Stimulated activated CD4-positive, alpha-beta T cell treated with anti-CD3 and anti-CD28 coated beads, Interleukin-4, amount 100 ng/mL, for 48 hours (primary cell): ENCODE measurements around the gene TSPAN12.

Experiments used
- DNase-seq, 2 donors: peaks; one replicate each; pipeline ENCODE4 v3.0.0-alpha.2; 2020; ENCODE audit warnings: low read depth in 2 of 2

TSPAN12 gene

GRCh38 chr7:120843109-120843508, 14.8 kb downstream of the TSPAN12 start:
- no peak for DNase-seq

- DNase-seq: no peak
Measured at GRCh38 chr7:120842121-120842621, 15.8 kb downstream of the TSPAN12 start.

- no peak for DNase-seq
Measured at GRCh38 chr7:120841608-120842007, 16.3 kb downstream of the TSPAN12 start.

GRCh38 chr7:120838281-120838682, 19.7 kb downstream of the TSPAN12 start:
- DNase-seq: no peak

- no peak for DNase-seq
Measured at GRCh38 chr7:120837599-120837998, 20.3 kb downstream of the TSPAN12 start.

GRCh38 chr7:120836556-120837115, 21.3 kb downstream of the TSPAN12 start:
- no peak for DNase-seq

- DNase-seq: no peak
Measured at GRCh38 chr7:120834726-120835125, 23.2 kb downstream of the TSPAN12 start.

GRCh38 chr7:120833546-120833945, 24.4 kb downstream of the TSPAN12 start:
- DNase-seq: no peak

- no peak for DNase-seq
Measured at GRCh38 chr7:120832803-120833202, 25.1 kb downstream of the TSPAN12 start.

- no peak for DNase-seq
Measured at GRCh38 chr7:120831260-120831659, 26.7 kb downstream of the TSPAN12 start.

GRCh38 chr7:120829487-120829886, 28.5 kb downstream of the TSPAN12 start:
- DNase-seq: no peak

GRCh38 chr7:120828528-120828927, 29.4 kb downstream of the TSPAN12 start:
- no peak for DNase-seq

- no peak for DNase-seq
Measured at GRCh38 chr7:120827371-120828118, 30.4 kb downstream of the TSPAN12 start.

GRCh38 chr7:120825576-120825975, 32.4 kb downstream of the TSPAN12 start:
- DNase-seq: no peak

- no peak for DNase-seq
Measured at GRCh38 chr7:120825152-120825551, 32.8 kb downstream of the TSPAN12 start.

- DNase-seq: no peak
Measured at GRCh38 chr7:120819861-120820260, 38.1 kb downstream of the TSPAN12 start.

GRCh38 chr7:120817851-120818250, 40.1 kb downstream of the TSPAN12 start:
- no peak for DNase-seq

- DNase-seq: no peak
Measured at GRCh38 chr7:120814253-120814939, 43.5 kb downstream of the TSPAN12 start.

- no peak for DNase-seq
Measured at GRCh38 chr7:120813546-120814252, 44.2 kb downstream of the TSPAN12 start.

GRCh38 chr7:120813089-120813488, 44.9 kb downstream of the TSPAN12 start:
- DNase-seq: no peak

- no peak for DNase-seq
Measured at GRCh38 chr7:120809260-120809659, 48.7 kb downstream of the TSPAN12 start.

- no peak for DNase-seq
Measured at GRCh38 chr7:120807390-120807789, 50.6 kb downstream of the TSPAN12 start.
